Suprapubic skin (tissue), 3 donors: ENCODE measurements around the gene CDK19.

ENCODE experiments used
- CTCF ChIP-seq, 2 donors: fragments of 200-600 bp in 1 of 2; fragments of 450-650 bp in 1 of 2; sonication (generic) in 1 of 2; IDR thresholded peaks; one replicate each; pipeline ENCODE4 v1.5.1; 2016 to 2019; ENCODE audit warnings: antibody characterized with exemption in 2 of 2, mild to moderate bottlenecking in 1 of 2, moderate library complexity in 1 of 2
- POLR2A ChIP-seq, 2 donors: fragments of 450-650 bp; IDR thresholded peaks; one replicate each; pipeline ENCODE4 v1.6.1; 2017; ENCODE audit warnings: antibody characterized with exemption in 2 of 2, mild to moderate bottlenecking in 2 of 2, moderate library complexity in 2 of 2

- TF ChIP-seq POLR2A (IDR thresholded peaks at IDR 0.05), result no peak
- TF ChIP-seq CTCF (IDR thresholded peaks at IDR 0.05), result no peak
Measured at GRCh38 chr6:110626442-110626841, 188.8 kb downstream of the CDK19 start.
